ENCODE data around the gene REPIN1. TPM values are rescaled to one million over a fixed set of nuclear protein-coding genes. Genes with fewer than 3 reads are reported as not detected.

REPIN1 gene
- polyA plus RNA-seq, 1 donor, result 135 TPM

- Histone ChIP-seq H3K9me3 (ENCODE audit: control insufficient read depth, low read depth, low read length) (peaks cover 4% of the 10 kb centered on the region), H3K4me3 (ENCODE audit: low read length) (peak overlapping the region; percentile 72), H3K4me1 (ENCODE audit: control insufficient read depth, insufficient read depth, low read length) (peaks cover 51% of the 10 kb centered on the region), H3K36me3 (ENCODE audit: control insufficient read depth, insufficient read depth, low read length) (peaks cover 13% of the 10 kb centered on the region), H3K27ac (ENCODE audit: low read length) (peak overlapping the region; percentile 81), H3K27me3 (ENCODE audit: control insufficient read depth, insufficient read depth, low read length) (no peaks in the 10 kb centered on the region)
- DNase-seq, result peak in 1 of 2 donors; percentile 37
- WGBS (ENCODE audit: insufficient coverage, low lambda C conversion rate), result no CpG with 5 or more reads among the region's 35 CpGs
These were observed 37.1 kb downstream of the REPIN1 start for GRCh38 chr7:150405584-150406311.

GRCh38 chr7:150406312-150406566 lies 37.6 kb downstream of the REPIN1 start:
- no CpG with 5 or more reads among the region's 2 CpGs for WGBS (ENCODE audit: insufficient coverage, low lambda C conversion rate)

GRCh38 chr7:150406567-150407421 lies 38.2 kb downstream of the REPIN1 start:
- H3K4me1 ChIP-seq (ENCODE audit: control insufficient read depth, insufficient read depth, low read length), result peaks cover 46% of the 10 kb centered on the region
- H3K27ac ChIP-seq (ENCODE audit: low read length), result peak overlapping the region; percentile 81
- no peak overlapping the region for H3K4me3 ChIP-seq (ENCODE audit: low read length)
- peak; percentile 49 to 91 for DNase-seq
- no peaks in the 10 kb centered on the region for H3K27me3 ChIP-seq (ENCODE audit: control insufficient read depth, insufficient read depth, low read length)
- peaks cover 22% of the 10 kb centered on the region for H3K36me3 ChIP-seq (ENCODE audit: control insufficient read depth, insufficient read depth, low read length)
- WGBS (ENCODE audit: insufficient coverage, low lambda C conversion rate), result 17% methylated on average over 1 of the region's 10 CpGs
- peaks cover 4% of the 10 kb centered on the region for H3K9me3 ChIP-seq (ENCODE audit: control insufficient read depth, low read depth, low read length)

More at GRCh38 chr7:150406312-150406566, 37.6 kb downstream of the REPIN1 start:
- no peaks in the 10 kb centered on the region for H3K27me3 ChIP-seq (ENCODE audit: control insufficient read depth, insufficient read depth, low read length)
- peaks cover 16% of the 10 kb centered on the region for H3K36me3 ChIP-seq (ENCODE audit: control insufficient read depth, insufficient read depth, low read length)
- peak overlapping the region; percentile 81 for H3K27ac ChIP-seq (ENCODE audit: low read length)
- DNase-seq, result no peak
- H3K9me3 ChIP-seq (ENCODE audit: control insufficient read depth, low read depth, low read length), result peaks cover 4% of the 10 kb centered on the region
- peak overlapping the region; percentile 72 for H3K4me3 ChIP-seq (ENCODE audit: low read length)
- H3K4me1 ChIP-seq (ENCODE audit: control insufficient read depth, insufficient read depth, low read length), result peaks cover 46% of the 10 kb centered on the region

GRCh38 chr7:150407588-150408392 lies 39.2 kb downstream of the REPIN1 start:
- Histone ChIP-seq H3K4me1 (ENCODE audit: control insufficient read depth, insufficient read depth, low read length) (peaks cover 36% of the 10 kb centered on the region), H3K4me3 (ENCODE audit: low read length) (no peak overlapping the region), H3K36me3 (ENCODE audit: control insufficient read depth, insufficient read depth, low read length) (peaks cover 22% of the 10 kb centered on the region), H3K27ac (ENCODE audit: low read length) (peak overlapping the region; percentile 81), H3K9me3 (ENCODE audit: control insufficient read depth, low read depth, low read length) (peaks cover 4% of the 10 kb centered on the region), H3K27me3 (ENCODE audit: control insufficient read depth, insufficient read depth, low read length) (no peaks in the 10 kb centered on the region)
- DNase-seq, result no peak
- WGBS (ENCODE audit: insufficient coverage, low lambda C conversion rate), result no CpG with 5 or more reads among the region's 91 CpGs

- Histone ChIP-seq H3K4me3 (ENCODE audit: low read length) (no peak overlapping the region), H3K9me3 (ENCODE audit: control insufficient read depth, low read depth, low read length) (peaks cover 4% of the 10 kb centered on the region)
- no CpG with 5 or more reads among the region's 22 CpGs for whole genome bisulfite sequencing (ENCODE audit: insufficient coverage, low lambda C conversion rate)
These were observed 40.0 kb downstream of the REPIN1 start for GRCh38 chr7:150408393-150409299.

GRCh38 chr7:150409300-150410030 lies 40.8 kb downstream of the REPIN1 start:
- DNase-seq, result no peak
- no peak overlapping the region for H3K27ac ChIP-seq (ENCODE audit: low read length)
- no peaks in the 10 kb centered on the region for H3K27me3 ChIP-seq (ENCODE audit: control insufficient read depth, insufficient read depth, low read length)
- peaks cover 22% of the 10 kb centered on the region for H3K36me3 ChIP-seq (ENCODE audit: control insufficient read depth, insufficient read depth, low read length)
- no CpG with 5 or more reads among the region's 10 CpGs for WGBS (ENCODE audit: insufficient coverage, low lambda C conversion rate)
- peaks cover 4% of the 10 kb centered on the region for H3K9me3 ChIP-seq (ENCODE audit: control insufficient read depth, low read depth, low read length)
- H3K4me1 ChIP-seq (ENCODE audit: control insufficient read depth, insufficient read depth, low read length), result peaks cover 20% of the 10 kb centered on the region
- H3K4me3 ChIP-seq (ENCODE audit: low read length), result no peak overlapping the region

More at GRCh38 chr7:150408393-150409299, 40.0 kb downstream of the REPIN1 start:
- Histone ChIP-seq H3K36me3 (ENCODE audit: control insufficient read depth, insufficient read depth, low read length) (peaks cover 22% of the 10 kb centered on the region), H3K27ac (ENCODE audit: low read length) (no peak overlapping the region), H3K27me3 (ENCODE audit: control insufficient read depth, insufficient read depth, low read length) (no peaks in the 10 kb centered on the region), H3K4me1 (ENCODE audit: control insufficient read depth, insufficient read depth, low read length) (peaks cover 29% of the 10 kb centered on the region)
- no peak for DNase-seq

- no CpG with 5 or more reads among the region's 7 CpGs for WGBS (ENCODE audit: insufficient coverage, low lambda C conversion rate)
- H3K9me3 ChIP-seq (ENCODE audit: control insufficient read depth, low read depth, low read length), result peaks cover 4% of the 10 kb centered on the region
- DNase-seq, result no peak
- no peaks in the 10 kb centered on the region for H3K27me3 ChIP-seq (ENCODE audit: control insufficient read depth, insufficient read depth, low read length)
- peaks cover 17% of the 10 kb centered on the region for H3K4me1 ChIP-seq (ENCODE audit: control insufficient read depth, insufficient read depth, low read length)
- H3K4me3 ChIP-seq (ENCODE audit: low read length), result no peak overlapping the region
- H3K36me3 ChIP-seq (ENCODE audit: control insufficient read depth, insufficient read depth, low read length), result peaks cover 22% of the 10 kb centered on the region
- no peak overlapping the region for H3K27ac ChIP-seq (ENCODE audit: low read length)
These were observed 41.5 kb downstream of the REPIN1 start for GRCh38 chr7:150410131-150410530.

- no peak for DNase-seq
These were observed 42.2 kb downstream of the REPIN1 start for GRCh38 chr7:150410680-150411346.

GRCh38 chr7:150411606-150412005 lies 43.0 kb downstream of the REPIN1 start:
- H3K27me3 ChIP-seq (ENCODE audit: control insufficient read depth, insufficient read depth, low read length), result no peaks in the 10 kb centered on the region
- no peak overlapping the region for H3K4me3 ChIP-seq (ENCODE audit: low read length)
- DNase-seq, result no peak
- no peak overlapping the region for H3K27ac ChIP-seq (ENCODE audit: low read length)
- H3K9me3 ChIP-seq (ENCODE audit: control insufficient read depth, low read depth, low read length), result peaks cover 4% of the 10 kb centered on the region
- WGBS (ENCODE audit: insufficient coverage, low lambda C conversion rate), result 100% methylated on average over 1 of the region's 11 CpGs
- H3K36me3 ChIP-seq (ENCODE audit: control insufficient read depth, insufficient read depth, low read length), result peaks cover 22% of the 10 kb centered on the region
- H3K4me1 ChIP-seq (ENCODE audit: control insufficient read depth, insufficient read depth, low read length), result peaks cover 7% of the 10 kb centered on the region

More at GRCh38 chr7:150410680-150411346, 42.2 kb downstream of the REPIN1 start:
- 92% methylated on average over 2 of the region's 10 CpGs for WGBS (ENCODE audit: insufficient coverage, low lambda C conversion rate)
- no peaks in the 10 kb centered on the region for H3K27me3 ChIP-seq (ENCODE audit: control insufficient read depth, insufficient read depth, low read length)
- H3K4me1 ChIP-seq (ENCODE audit: control insufficient read depth, insufficient read depth, low read length), result peaks cover 15% of the 10 kb centered on the region
- H3K4me3 ChIP-seq (ENCODE audit: low read length), result no peak overlapping the region
- peaks cover 4% of the 10 kb centered on the region for H3K9me3 ChIP-seq (ENCODE audit: control insufficient read depth, low read depth, low read length)
- H3K27ac ChIP-seq (ENCODE audit: low read length), result no peak overlapping the region
- H3K36me3 ChIP-seq (ENCODE audit: control insufficient read depth, insufficient read depth, low read length), result peaks cover 22% of the 10 kb centered on the region

Measured in large intestine (tissue), 3 donors.